H1 (cell line): ENCODE measurements around the gene LCE2D. TPM values are rescaled to one million over a fixed set of nuclear protein-coding genes. Genes with fewer than 3 reads are reported as not detected.

ENCODE experiments used
- CTCF ChIA-PET: fragments of 300-600 bp; sonication (Branson Sonifier 250); formaldehyde crosslinking; loops from one replicate; lab custom pipeline; 2021; ENCODE audit not compliant: partially characterized antibody; lab: Charles Lee
- POLR2A ChIA-PET: fragments of 300-600 bp; sonication (Branson Sonifier 250); formaldehyde crosslinking; loops from one replicate; lab custom pipeline; 2021; ENCODE audit warnings: inconsistent platforms; ENCODE audit not compliant: partially characterized antibody; lab: Charles Lee
- DNase-seq, 2 experiments: peaks; one replicate each; pipeline versions ENCODE4 v3.0.0 to v3.0.0-alpha.2; 2010 to 2022; ENCODE audit warnings: low spot score in 2 of 2, low read depth in 1 of 2, mixed read lengths in 1 of 2
- FAIRE-seq: peaks from 2 replicates; lab custom pipeline; 2011; peaks lifted over from hg19 to GRCh38; lab: Jason Lieb, UNC
- H2AFZ ChIP-seq: 2 replicates; pipeline ENCODE4 v1.8.1; 2012; ENCODE audit warnings: low read length, inconsistent platforms
- H2AK5ac ChIP-seq: 2 replicates; pipeline ENCODE4 v1.6.1; 2013; ENCODE audit warnings: low read depth, low read length
- H2BK120ac ChIP-seq: replicated peaks from 2 replicates; pipeline ENCODE3; 2013; ENCODE audit warnings: low read depth, low read length, inconsistent platforms
- H2BK12ac ChIP-seq: 2 replicates; pipeline ENCODE4 v1.6.1; 2013; ENCODE audit warnings: low read depth, low read length
- H2BK15ac ChIP-seq: 2 replicates; pipeline ENCODE4 v1.6.1; 2013; ENCODE audit warnings: low read length
- H2BK20ac ChIP-seq: 2 replicates; pipeline ENCODE4 v1.6.1; 2013; ENCODE audit warnings: low read length
- H2BK5ac ChIP-seq: 2 replicates; pipeline ENCODE4 v1.6.1; 2013; ENCODE audit warnings: low read depth, low read length
- H3K14ac ChIP-seq: 2 replicates; pipeline ENCODE4 v1.6.1; 2013; ENCODE audit warnings: inconsistent platforms; ENCODE audit not compliant: insufficient read length
- H3K18ac ChIP-seq: 2 replicates; pipeline ENCODE4 v1.6.1; 2013; ENCODE audit warnings: low read length; ENCODE audit errors: extremely low read depth
- H3K23ac ChIP-seq: 2 replicates; pipeline ENCODE4 v1.6.1; 2013; ENCODE audit warnings: inconsistent platforms; ENCODE audit not compliant: insufficient read length
- H3K23me2 ChIP-seq: 2 replicates; pipeline ENCODE4 v1.6.1; 2013; ENCODE audit warnings: low read depth, low read length
- H3K27ac ChIP-seq: 2 replicates; pipeline ENCODE4 v1.6.1; 2011; ENCODE audit warnings: low read depth, low read length, inconsistent platforms
- H3K27me3 ChIP-seq, 4 experiments: replicated peaks in 1 of 4; 1 replicate in 1 of 4; 2 replicates in 3 of 4; pipeline versions ENCODE4 v1.6.1 to v1.8.1; 2011 to 2013; ENCODE audit warnings: low read length in 3 of 4, mild to moderate bottlenecking in 3 of 4, inconsistent platforms in 2 of 4, mixed read lengths in 2 of 4, moderate library complexity in 1 of 4; ENCODE audit not compliant: control insufficient read depth in 3 of 4, insufficient read depth in 3 of 4; ENCODE audit errors: extremely low read depth in 1 of 4
- H3K36me3 ChIP-seq, 4 experiments: 2 replicates each; pipeline versions ENCODE4 v1.6.1 to v1.8.1; 2011 to 2013; ENCODE audit warnings: mild to moderate bottlenecking in 4 of 4, low read length in 3 of 4, moderate library complexity in 2 of 4, control low read depth in 1 of 4, inconsistent platforms in 1 of 4; ENCODE audit not compliant: insufficient read depth in 4 of 4, control insufficient read depth in 2 of 4
- H3K4ac ChIP-seq: replicated peaks from 2 replicates; pipeline ENCODE3; 2013; ENCODE audit warnings: low read length, low read depth, mixed read lengths, inconsistent platforms; ENCODE audit not compliant: insufficient read length
- H3K4me1 ChIP-seq, 4 experiments: replicated peaks in 1 of 4; 1 replicate in 1 of 4; 2 replicates in 3 of 4; pipeline versions ENCODE4 v1.6.1 to v1.8.1; 2011 to 2013; ENCODE audit warnings: low read length in 3 of 4, inconsistent platforms in 2 of 4, mixed read lengths in 1 of 4; ENCODE audit not compliant: insufficient read depth in 4 of 4, control insufficient read depth in 3 of 4
- H3K4me2 ChIP-seq, 2 experiments: 2 replicates each; pipeline versions ENCODE4 v1.6.1 to v1.8.1; 2011 to 2013; ENCODE audit warnings: low read depth in 2 of 2, low read length in 2 of 2, control low read depth in 1 of 2, inconsistent platforms in 1 of 2, mild to moderate bottlenecking in 1 of 2; ENCODE audit not compliant: insufficient read depth in 1 of 2
- H3K4me3 ChIP-seq, 4 experiments: fragments of 200-600, 300-600 bp in 1 of 4; sonication (generic), shearing (Covaris generic), sonication (Bioruptor Twin) in 1 of 4; 2 replicates each; pipeline versions ENCODE4 v1.5.1 to v1.8.1; 2011 to 2016; ENCODE audit warnings: low read length in 4 of 4, low read depth in 3 of 4, control low read depth in 2 of 4, inconsistent platforms in 2 of 4, mild to moderate bottlenecking in 2 of 4, mixed read lengths in 1 of 4, moderate library complexity in 1 of 4; ENCODE audit not compliant: insufficient read depth in 2 of 4; ENCODE audit errors: extremely low read depth in 1 of 4
- H3K56ac ChIP-seq: replicated peaks from 2 replicates; pipeline ENCODE3; 2013; ENCODE audit warnings: low read depth, mild to moderate bottlenecking, mixed read lengths, low read length, inconsistent platforms; ENCODE audit not compliant: insufficient read length
- H3K79me1 ChIP-seq: 2 replicates; pipeline ENCODE4 v1.6.1; 2013; ENCODE audit warnings: low read depth, low read length, control low read depth
- H3K79me2 ChIP-seq, 2 experiments: 2 replicates each; pipeline versions ENCODE4 v1.6.1 to v1.8.1; 2012 to 2013; ENCODE audit warnings: low read length in 2 of 2, mild to moderate bottlenecking in 2 of 2, inconsistent platforms in 1 of 2; ENCODE audit not compliant: insufficient read depth in 2 of 2, control insufficient read depth in 1 of 2
- H3K9ac ChIP-seq, 4 experiments: replicated peaks in 1 of 4; 1 replicate in 1 of 4; 2 replicates in 3 of 4; pipeline versions ENCODE4 v1.6.1 to v1.8.1; 2011 to 2013; ENCODE audit warnings: low read depth in 3 of 4, low read length in 3 of 4, control low read depth in 2 of 4, mild to moderate bottlenecking in 2 of 4, moderate library complexity in 2 of 4, inconsistent platforms in 1 of 4; ENCODE audit errors: extremely low read depth in 1 of 4
- H3K9me3 ChIP-seq, 2 experiments: 2 replicates each; pipeline versions ENCODE4 v1.6.1 to v1.8.1; 2012 to 2013; ENCODE audit warnings: mild to moderate bottlenecking in 2 of 2, moderate library complexity in 2 of 2, control low read depth in 1 of 2, inconsistent platforms in 1 of 2, low read depth in 1 of 2, low read length in 1 of 2, mixed read lengths in 1 of 2; ENCODE audit not compliant: insufficient read depth in 2 of 2
- H4K20me1 ChIP-seq, 2 experiments: replicated peaks in 1 of 2; 2 replicates each; pipeline versions ENCODE3 to v1.8.1; 2011 to 2013; ENCODE audit warnings: inconsistent platforms in 2 of 2, low read length in 2 of 2, mild to moderate bottlenecking in 1 of 2; ENCODE audit not compliant: insufficient read depth in 2 of 2, control insufficient read depth in 1 of 2
- H4K5ac ChIP-seq: 2 replicates; pipeline ENCODE4 v1.6.1; 2013; ENCODE audit warnings: low read length, low read depth, mixed read lengths, inconsistent platforms; ENCODE audit not compliant: insufficient read length
- H4K8ac ChIP-seq: 2 replicates; pipeline ENCODE4 v1.8.0; 2013; ENCODE audit warnings: mild to moderate bottlenecking, moderate library complexity, low read length, inconsistent platforms; ENCODE audit not compliant: insufficient read depth; ENCODE audit errors: extremely low read depth
- H4K91ac ChIP-seq: replicated peaks from 2 replicates; pipeline ENCODE3; 2013; ENCODE audit warnings: low read length, mixed read lengths, inconsistent platforms; ENCODE audit not compliant: insufficient read length
- CHD1 ChIP-seq: IDR thresholded peaks from 2 replicates; pipeline ENCODE4 v1.6.1; 2012; ENCODE audit warnings: low read depth, low read length, improper control_type of control experiment
- CREB1 ChIP-seq: IDR thresholded peaks from 2 replicates; pipeline ENCODE4 v1.6.1; 2012; ENCODE audit warnings: inconsistent platforms
- EP300 ChIP-seq, 2 experiments: IDR thresholded peaks; 1 replicate in 1 of 2; 2 replicates in 1 of 2; pipeline ENCODE4 v1.6.1; 2011 to 2012; ENCODE audit warnings: low read depth in 2 of 2, low read length in 2 of 2, mild to moderate bottlenecking in 2 of 2, borderline replicate concordance in 1 of 2, inconsistent platforms in 1 of 2, moderate library complexity in 1 of 2
- GTF2F1 ChIP-seq: IDR thresholded peaks from 2 replicates; pipeline ENCODE4 v1.6.1; 2012; ENCODE audit warnings: low read depth, low read length, improper control_type of control experiment, borderline replicate concordance
- KDM5A ChIP-seq: fragments of 200-600 bp; IDR thresholded peaks from 2 replicates; pipeline ENCODE4 v1.7.1; 2012; ENCODE audit warnings: mild to moderate bottlenecking, low read length, inconsistent platforms, mixed read lengths
- SAP30 ChIP-seq: fragments of 300-600 bp; sonication (generic); IDR thresholded peaks from 2 replicates; pipeline ENCODE4 v1.7.1; 2012; ENCODE audit warnings: low read length, moderate library complexity, mild to moderate bottlenecking, inconsistent platforms; ENCODE audit not compliant: insufficient read depth, insufficient replicate concordance
- SP1 ChIP-seq: IDR thresholded peaks from 2 replicates; pipeline ENCODE4 v1.6.1; 2011; ENCODE audit warnings: low read depth, low read length
- WGBS, 2 experiments: shearing (Covaris generic) in 1 of 2; methylation state at CpG; one replicate each; pipeline versions ENCODE4 v1.1.6 to v1.1.7; 2013 to 2015; ENCODE audit warnings: low lambda C conversion rate in 2 of 2, mixed read lengths in 2 of 2, inconsistent platforms in 1 of 2, low coverage in 1 of 2, missing lambda C conversion rate in 1 of 2; ENCODE audit not compliant: insufficient replicate concordance in 2 of 2, insufficient coverage in 1 of 2, insufficient read length in 1 of 2; ENCODE audit errors: extremely low coverage in 1 of 2, missing lambda C conversion rate in 1 of 2; 5-methylcytosine and 5-hydroxymethylcytosine counted together
- polyA plus RNA-seq, 7 experiments: library from polyadenylated mRNA; depleted of rRNA in 3 of 7; stranded (reverse) in 5 of 7; unstranded in 2 of 7; fragments of >200 nt in 5 of 7; fragments of 200-250 nt in 2 of 7; gene quantifications; 1 replicate in 5 of 7; 2 replicates in 1 of 7; 4 replicates in 1 of 7; pipeline versions ENCODE4 v1.2.1 to v1.2.3, GENCODE V29; 2011 to 2013; ENCODE audit warnings: missing spikeins in 2 of 7, mixed read lengths in 2 of 7
- total RNA-seq: library from RNA; stranded (reverse); fragmentation: NEBNext Ultra II Directional; extraction: Animal tissue kit (Norgen Biotek cat#: 25700); gene quantifications from 2 replicates; pipeline ENCODE4 v1.2.1, GENCODE V29; 2021

The LCE2D gene
- total and polyA plus RNA-seq, 2 of the 8 experiments (the other 6 are each of a cell fraction or from before 2014, with no cell fraction given): not detected

GRCh38 chr1:152658649-152659048 is 4.5 kb upstream of the LCE2D start:
- Histone ChIP-seq H3K4me2 (no peak overlapping the region), H3K4me1 (no peaks in the 10 kb centered on the region), H3K23ac (no peak overlapping the region), H2BK12ac (no peak overlapping the region), H4K8ac (no peak overlapping the region), H3K79me2 (no peaks in the 10 kb centered on the region), H3K9me3 (peaks cover 60 to 63% of the 10 kb centered on the region in 2 experiments), H2BK5ac (no peak overlapping the region), H4K20me1 (no peaks in the 10 kb centered on the region), H3K23me2 (no peaks in the 10 kb centered on the region), H2BK120ac (no peak overlapping the region), H3K4ac (no peak overlapping the region), H2AFZ (no peak overlapping the region), H3K27me3 (no peaks in the 10 kb centered on the region), H3K9ac (no peak overlapping the region), H3K36me3 (no peaks in the 10 kb centered on the region), H3K79me1 (no peaks in the 10 kb centered on the region), H2AK5ac (no peak overlapping the region), H2BK20ac (no peak overlapping the region), H3K4me3 (no peak overlapping the region), H3K18ac (no peak overlapping the region), H4K91ac (no peak overlapping the region), H3K27ac (no peak overlapping the region), H4K5ac (no peak overlapping the region), H3K14ac (no peak overlapping the region), H2BK15ac (no peak overlapping the region), H3K56ac (no peak overlapping the region)
- no peak for DNase-seq
- POLR2A ChIA-PET: no interaction called here
- CTCF ChIA-PET: no interaction called here
- FAIRE-seq: no peak
- WGBS, 2 experiments: 80% methylated on average over 3 of the region's 3 CpGs; no CpG with 5 or more reads in 1 of the 2 experiments
- TF ChIP-seq SP1 (no peak), CHD1 (no peak), EP300 (IDR thresholded peaks at IDR 0.05; ENCODE audit: borderline replicate concordance in 1 of 2, low read depth in 2 of 2, low read length in 2 of 2) (no peak), SAP30 (no peak), GTF2F1 (no peak), KDM5A (no peak), CREB1 (no peak)
